GM12864 (cell line): ENCODE measurements around the gene DCUN1D2.

Experiments
- DNase-seq: peaks from one replicate; pipeline ENCODE4 v3.0.0-alpha.2; 2011; ENCODE audit warnings: low read depth
- H3K4me3 ChIP-seq: 2 replicates; pipeline ENCODE4 v1.5.1; 2011; ENCODE audit warnings: mild to moderate bottlenecking, low read depth, low read length, control low read depth
- TF ChIP-seq, protein P1 (sequence below): IDR thresholded peaks from 2 replicates; pipeline ENCODE4 v1.5.1; 2011; ENCODE audit warnings: low read depth, mild to moderate bottlenecking, moderate library complexity, low read length, control low read depth, inconsistent platforms; ENCODE audit errors: missing control alignments

DCUN1D2 gene

DNA sequence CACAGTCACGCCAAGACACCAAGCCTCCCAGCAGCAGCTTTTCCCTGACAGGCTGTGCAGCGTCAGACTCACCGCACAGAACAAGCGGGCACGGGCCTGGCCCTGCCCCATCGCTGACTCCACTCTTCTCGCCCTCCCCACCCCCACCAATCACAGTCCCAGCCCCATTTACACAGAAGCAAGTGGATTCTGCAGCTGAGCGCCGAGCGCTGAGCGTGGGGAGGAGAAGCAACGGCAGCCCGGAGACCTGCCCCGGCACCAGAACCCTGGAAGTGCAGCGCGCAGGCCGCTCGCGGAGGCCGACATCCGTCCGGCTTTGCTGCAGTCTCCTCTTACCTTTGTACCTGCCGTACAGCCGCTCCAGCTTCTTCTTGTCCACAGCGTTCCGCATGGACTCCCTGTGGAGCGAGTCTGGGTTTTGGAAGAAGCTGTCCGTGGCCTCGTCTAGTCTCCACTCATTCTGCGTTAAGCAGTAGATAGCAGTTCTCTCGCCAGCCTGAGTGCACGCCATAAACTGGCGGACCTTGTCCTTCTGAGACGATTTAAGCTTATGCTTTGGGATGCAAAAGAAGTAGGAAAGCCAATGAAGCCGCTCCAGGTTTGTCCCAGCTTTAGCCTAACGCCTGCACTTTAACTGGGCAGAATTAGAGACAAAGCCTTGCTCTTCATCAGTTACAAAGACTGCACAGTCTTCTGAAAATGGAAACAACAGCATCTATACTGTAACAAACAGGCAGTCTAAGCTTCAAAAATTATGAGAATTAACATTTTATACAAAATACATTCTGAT is 6.8 kb downstream of the DCUN1D2 start:
- no peak for DNase-seq
- no peak overlapping the region for H3K4me3 ChIP-seq
- TF ChIP-seq, protein P1, sequence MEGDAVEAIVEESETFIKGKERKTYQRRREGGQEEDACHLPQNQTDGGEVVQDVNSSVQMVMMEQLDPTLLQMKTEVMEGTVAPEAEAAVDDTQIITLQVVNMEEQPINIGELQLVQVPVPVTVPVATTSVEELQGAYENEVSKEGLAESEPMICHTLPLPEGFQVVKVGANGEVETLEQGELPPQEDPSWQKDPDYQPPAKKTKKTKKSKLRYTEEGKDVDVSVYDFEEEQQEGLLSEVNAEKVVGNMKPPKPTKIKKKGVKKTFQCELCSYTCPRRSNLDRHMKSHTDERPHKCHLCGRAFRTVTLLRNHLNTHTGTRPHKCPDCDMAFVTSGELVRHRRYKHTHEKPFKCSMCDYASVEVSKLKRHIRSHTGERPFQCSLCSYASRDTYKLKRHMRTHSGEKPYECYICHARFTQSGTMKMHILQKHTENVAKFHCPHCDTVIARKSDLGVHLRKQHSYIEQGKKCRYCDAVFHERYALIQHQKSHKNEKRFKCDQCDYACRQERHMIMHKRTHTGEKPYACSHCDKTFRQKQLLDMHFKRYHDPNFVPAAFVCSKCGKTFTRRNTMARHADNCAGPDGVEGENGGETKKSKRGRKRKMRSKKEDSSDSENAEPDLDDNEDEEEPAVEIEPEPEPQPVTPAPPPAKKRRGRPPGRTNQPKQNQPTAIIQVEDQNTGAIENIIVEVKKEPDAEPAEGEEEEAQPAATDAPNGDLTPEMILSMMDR, result no peak

DNA sequence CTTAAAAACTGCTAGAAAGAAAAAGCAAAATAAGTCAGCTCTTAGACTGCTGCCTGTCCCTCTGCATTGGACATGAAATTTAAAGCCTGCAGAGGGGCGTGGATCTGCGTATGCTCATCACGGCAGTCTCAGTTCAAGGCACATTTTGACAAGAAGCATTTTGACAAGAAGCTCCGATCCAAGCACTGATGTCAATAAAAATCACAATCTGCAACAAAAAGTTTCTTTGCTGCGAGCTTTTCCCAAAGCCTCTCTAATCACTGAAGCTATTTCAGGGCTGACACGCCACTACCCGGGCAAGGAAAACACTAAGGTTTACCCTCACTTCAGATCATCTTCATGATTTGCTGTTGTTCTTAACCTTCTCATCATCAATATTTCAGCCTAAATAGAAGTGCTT is 7.4 kb downstream of the DCUN1D2 start:
- no peak for DNase-seq

DNA sequence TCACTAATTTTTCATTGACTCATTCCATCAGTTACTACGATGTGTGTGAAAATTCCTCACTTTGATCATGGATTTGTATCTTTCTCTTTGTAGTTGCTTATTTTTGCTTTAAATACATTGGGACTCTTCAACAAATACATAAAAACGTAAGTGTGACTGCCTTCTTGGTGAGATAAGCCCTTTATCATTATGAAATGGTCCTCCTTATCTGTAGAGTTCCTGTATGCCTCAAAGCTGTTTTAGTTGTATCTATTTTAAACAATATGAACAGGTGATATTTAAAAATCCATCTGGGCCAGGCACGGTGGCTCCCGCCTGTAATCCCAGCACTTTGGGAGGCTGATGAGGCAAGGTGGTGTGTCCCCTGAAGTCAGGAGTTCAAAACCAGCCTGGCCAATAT is 11.3 kb downstream of the DCUN1D2 start:
- TF ChIP-seq, protein P1, result no peak
- no peak for DNase-seq
- no peak overlapping the region for H3K4me3 ChIP-seq

More for the DNA sequence above, 7.4 kb downstream of the DCUN1D2 start:
- H3K4me3 ChIP-seq, result no peak overlapping the region
- TF ChIP-seq, protein P1, result no peak

GRCh38 chr13:113477724-113478123 is 12.8 kb downstream of the DCUN1D2 start:
- DNase-seq, result no peak
- H3K4me3 ChIP-seq, result no peak overlapping the region
- TF ChIP-seq, protein P1, result no peak

- no peak for DNase-seq
- TF ChIP-seq, protein P1, result no peak
- no peak overlapping the region for H3K4me3 ChIP-seq
Observed at GRCh38 chr13:113476811-113477210, 13.7 kb downstream of the DCUN1D2 start.

GRCh38 chr13:113475911-113476310 is 14.6 kb downstream of the DCUN1D2 start:
- TF ChIP-seq, protein P1, result no peak
- no peak overlapping the region for H3K4me3 ChIP-seq
- DNase-seq, result no peak

DNA sequence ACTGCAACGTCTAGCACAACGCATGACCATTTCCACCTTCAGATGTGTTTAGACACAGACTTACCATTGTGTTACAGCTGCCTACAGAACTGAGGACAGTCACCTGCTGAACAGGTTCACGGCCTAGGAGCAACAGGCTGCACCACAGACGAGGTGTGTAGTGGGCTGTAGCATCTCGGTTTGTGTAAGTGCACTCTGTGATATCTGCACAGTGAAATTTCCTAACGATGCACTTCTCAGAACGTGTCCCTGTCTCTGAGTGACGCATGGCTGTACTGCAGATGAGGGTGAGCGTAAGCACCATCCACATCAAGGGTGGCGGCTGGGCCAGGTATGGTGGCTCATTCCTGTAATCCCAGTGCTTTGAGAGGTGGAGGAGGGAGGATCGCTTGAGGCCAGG is 15.2 kb downstream of the DCUN1D2 start:
- TF ChIP-seq, protein P1, result no peak
- no peak overlapping the region for H3K4me3 ChIP-seq

More for the DNA sequence above, 15.2 kb downstream of the DCUN1D2 start:
- DNase-seq, result no peak
